Ishikawa (cell line): ENCODE results near the gene NEGR1.

Source experiments
- CREB1 ChIP-seq: IDR thresholded peaks from 2 replicates; pipeline ENCODE4 v1.6.1; 2012; ENCODE audit warnings: low read depth
- REST ChIP-seq: IDR thresholded peaks from 2 replicates; pipeline ENCODE4 v1.6.1; 2012; ENCODE audit warnings: low read depth, mild to moderate bottlenecking

GRCh38 chr1:72007312-72007711 lies 275.0 kb downstream of the NEGR1 start:
- TF ChIP-seq CREB1, result no peak
- no peak for TF ChIP-seq REST
